Stimulated activated CD8-positive, alpha-beta memory T cell treated with anti-CD3 and anti-CD28 coated beads, Interleukin-15, amount 100 ng/mL, for 1 hour (primary cell): Measurements from ENCODE around the gene SCN5A.

ENCODE experiments used
- DNase-seq: peaks from one replicate; pipeline ENCODE4 v3.0.0-alpha.2; 2020; ENCODE audit warnings: low read depth

Gene SCN5A

DNA sequence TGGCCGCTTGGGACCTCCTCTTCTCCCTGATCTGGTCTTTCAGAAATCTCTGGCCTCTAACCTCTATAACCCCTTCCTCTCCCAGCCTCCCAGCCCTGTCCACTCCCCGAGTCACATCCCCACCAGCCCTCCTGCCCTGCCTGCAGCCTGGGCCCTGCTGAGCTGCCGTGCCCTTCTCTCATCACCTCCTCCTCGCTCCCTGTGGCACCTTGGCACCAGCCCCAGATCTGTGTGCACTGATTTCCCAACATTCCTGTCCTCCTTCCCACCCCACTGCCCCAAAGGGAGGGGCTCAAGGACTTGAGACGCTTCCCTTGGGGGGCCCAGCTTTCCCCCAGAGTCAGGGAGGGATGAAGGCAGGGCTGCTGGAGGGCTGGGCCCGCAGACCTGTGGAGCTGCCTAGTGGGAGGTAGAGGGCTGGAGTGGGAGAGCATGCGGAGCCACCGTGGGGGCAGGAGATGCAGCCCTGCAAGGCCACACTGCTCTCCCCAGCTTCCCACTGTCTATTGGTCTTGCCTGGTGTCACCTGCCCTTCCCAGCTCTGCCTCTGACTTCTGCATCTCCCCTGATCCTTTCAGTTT is 110.6 kb downstream of the SCN5A start:
- DNase-seq = no peak

DNA sequence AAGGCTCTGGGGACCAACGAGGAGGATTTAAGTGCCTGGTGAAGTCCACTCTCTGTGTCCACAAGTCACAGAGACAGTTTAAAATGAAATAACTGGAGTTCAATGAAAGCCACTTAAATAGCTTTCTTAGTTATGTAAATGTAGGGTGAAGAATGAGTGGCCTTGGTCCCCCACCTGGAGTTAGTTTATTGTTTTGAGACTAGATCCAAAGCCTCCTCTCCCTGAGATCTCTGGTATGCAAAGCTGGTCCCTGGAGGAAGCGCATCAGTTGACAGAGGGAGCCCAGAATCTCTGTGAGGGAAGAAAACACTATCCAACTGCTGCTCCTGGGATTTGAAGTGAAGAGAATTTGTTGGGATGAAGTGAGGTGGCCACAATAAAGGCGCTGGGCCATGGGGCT is 112.8 kb downstream of the SCN5A start:
- DNase-seq = no peak

DNA sequence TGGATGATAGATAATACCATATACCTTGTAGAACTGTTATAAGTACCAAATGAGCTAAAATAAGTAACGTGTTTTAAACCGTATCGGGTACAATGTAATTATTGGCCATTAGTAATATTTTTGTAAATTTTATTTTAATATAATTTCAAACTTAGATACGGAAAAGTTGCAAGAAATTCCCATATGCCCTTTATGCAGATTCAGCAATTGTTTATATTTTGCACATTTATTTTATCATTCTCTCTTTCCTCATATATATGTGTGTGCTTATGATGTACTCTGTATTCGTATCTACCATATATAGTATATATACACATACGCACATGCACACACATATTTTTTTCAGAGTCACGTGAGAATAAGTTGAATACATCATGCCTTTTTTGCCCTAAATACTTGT is 114.9 kb downstream of the SCN5A start:
- no peak for DNase-seq

DNA sequence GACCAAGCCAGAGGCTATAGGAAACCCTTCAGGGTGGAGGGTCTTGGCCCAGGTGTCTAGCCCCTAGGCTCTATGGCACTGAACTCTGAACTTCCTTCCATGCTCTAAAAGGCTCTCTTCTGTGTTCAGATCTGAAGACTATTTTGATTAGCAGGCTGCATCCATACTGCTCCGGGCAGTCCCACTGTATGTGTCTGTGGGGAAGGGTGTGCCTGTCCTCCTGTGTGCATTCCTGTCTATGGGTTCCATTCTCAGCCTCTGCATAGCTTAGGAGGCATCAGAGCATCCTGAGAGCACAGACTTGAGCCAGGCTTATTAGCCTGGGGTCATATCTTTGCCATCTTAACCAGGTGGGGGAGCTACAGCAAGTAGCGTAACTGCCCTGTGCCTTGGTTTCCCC is 115.3 kb downstream of the SCN5A start:
- no peak for DNase-seq

DNA sequence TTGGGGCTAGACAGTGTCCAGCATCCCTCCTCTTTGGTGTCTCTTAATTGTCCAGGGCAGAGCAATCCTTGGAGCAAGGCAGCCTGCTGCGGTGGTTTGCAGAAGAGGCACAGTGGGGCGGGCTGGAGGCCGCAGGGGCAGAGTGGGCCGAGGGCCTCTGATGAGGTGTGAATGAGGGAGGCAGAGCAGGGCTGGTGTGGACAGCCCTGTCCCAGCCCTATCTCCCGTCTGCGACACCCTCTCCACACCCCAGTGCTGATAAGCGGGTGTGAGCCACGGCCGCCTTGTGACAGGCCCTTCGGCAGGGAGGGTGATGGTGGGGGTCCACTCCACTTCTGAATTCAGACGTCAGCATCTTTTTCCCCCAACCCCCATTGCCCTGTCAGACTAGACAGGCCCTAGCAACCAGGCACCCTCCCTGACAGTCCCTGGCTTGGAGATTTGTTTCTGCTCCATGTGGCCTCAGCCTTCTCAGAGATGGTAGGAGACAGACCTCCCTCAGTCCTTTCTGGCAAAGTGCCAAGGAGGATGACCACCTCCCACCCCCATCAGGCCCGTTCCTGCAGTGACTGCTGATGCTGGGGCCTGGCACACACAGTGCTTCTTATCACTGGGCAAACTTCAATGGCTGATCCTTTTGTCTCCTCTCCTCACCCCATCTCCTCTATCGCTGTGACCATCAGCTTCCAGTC is 116.1 kb downstream of the SCN5A start:
- no peak for DNase-seq

DNA sequence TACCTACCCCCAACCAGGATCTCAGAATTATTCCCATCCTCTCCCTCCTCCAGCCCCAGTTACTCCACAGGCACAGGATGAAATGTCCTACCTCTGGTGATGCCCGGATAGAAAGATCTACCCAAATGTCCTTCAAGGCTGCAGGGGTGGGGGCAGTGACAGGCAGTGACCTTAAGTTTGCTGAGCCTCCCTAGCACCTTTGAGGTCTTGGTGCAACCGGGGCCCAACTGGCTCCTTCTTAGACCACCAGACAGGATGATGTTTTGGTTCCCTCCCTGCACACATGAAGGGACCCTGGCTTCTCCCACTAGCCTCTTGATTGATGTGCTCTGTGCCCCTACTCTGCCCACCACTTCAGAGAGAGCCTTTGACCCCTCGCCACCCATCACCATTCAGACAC is 117.0 kb downstream of the SCN5A start:
- DNase-seq = no peak

DNA sequence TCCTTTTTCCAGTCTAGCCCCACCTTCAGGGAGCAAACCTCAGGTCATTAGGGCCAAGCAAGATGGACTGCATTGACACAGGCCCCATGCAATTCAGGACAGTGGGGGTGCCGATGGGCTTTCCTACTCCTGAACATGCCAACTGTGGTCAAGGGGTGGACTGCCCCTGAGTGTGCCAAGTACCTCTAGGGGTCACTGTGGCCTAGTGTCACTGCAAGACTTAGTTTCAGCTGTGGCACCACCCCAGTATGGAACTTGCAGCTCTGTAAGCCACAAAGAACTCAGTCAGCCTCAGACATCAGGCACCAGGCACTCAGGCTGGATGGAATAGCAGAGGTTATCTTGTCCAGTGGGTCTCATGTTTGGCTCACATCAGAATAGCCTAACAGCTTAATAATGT is 121.0 kb downstream of the SCN5A start:
- DNase-seq = no peak

DNA sequence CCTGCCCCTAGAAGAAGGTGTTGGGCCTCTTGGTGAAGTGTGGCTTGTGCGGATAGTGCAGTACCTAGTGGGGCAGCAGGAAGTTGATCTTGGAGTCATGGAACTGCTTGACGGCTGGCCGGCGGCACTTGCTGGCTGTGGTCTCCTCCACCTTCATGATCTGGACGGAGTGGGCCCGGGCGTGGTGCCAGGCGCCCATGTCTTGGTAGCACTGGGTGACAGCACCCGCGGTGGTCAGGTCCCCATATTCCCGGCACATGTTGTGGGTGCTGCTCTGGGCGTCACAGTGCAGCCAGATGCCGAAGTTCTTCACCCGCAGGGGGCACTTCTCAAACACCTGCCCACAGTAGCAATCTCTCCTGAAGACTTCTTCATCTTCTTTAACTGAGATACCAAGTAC is 122.7 kb downstream of the SCN5A start:
- DNase-seq = no peak

DNA sequence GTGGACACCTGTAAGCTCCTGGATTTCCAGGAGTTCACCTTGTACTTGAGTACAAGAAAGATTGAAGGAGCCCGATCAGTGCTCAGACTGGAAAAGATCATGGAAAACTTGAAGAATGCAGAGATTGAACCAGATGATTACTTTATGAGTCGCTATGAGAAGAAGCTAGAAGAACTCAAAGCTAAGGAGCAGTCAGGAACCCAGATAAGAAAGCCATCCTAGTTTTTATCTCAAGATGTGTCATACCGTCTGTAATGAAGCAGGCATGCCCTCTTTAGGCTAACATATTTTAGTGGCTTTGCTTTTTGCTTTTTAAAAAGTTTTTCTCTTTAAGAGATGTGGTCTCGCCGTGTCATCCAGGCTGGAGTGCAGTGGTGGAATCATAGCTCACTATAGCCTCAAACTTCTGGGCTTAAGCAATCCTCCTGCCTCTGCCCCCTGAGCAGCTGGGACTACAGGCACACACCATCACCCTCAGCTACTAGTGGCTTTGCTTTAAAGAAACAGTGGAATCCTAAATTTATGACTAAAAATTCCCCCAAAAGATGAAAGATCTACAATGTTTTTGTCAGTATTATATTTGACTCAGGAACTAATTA is 125.2 kb downstream of the SCN5A start:
- DNase-seq = no peak

DNA sequence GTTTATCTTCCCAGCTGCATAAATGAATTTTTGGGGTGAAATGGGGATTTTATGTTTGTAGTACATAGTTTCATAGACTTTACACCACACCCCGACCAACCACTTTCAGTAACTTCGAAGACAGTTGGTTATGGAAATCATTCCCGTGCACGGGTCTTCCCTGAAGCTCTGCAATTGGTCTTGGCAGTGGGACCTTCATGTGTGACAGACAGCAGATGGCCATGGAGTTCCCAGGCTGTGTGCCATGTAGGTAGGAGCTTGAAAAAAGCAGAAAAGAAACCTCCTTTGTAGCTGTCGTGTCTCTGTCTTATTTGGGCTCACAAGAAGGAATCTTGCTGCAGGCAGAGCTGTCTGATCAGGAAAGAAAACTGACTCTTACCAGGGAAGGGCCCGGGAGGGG is 127.5 kb downstream of the SCN5A start:
- no peak for DNase-seq

DNA sequence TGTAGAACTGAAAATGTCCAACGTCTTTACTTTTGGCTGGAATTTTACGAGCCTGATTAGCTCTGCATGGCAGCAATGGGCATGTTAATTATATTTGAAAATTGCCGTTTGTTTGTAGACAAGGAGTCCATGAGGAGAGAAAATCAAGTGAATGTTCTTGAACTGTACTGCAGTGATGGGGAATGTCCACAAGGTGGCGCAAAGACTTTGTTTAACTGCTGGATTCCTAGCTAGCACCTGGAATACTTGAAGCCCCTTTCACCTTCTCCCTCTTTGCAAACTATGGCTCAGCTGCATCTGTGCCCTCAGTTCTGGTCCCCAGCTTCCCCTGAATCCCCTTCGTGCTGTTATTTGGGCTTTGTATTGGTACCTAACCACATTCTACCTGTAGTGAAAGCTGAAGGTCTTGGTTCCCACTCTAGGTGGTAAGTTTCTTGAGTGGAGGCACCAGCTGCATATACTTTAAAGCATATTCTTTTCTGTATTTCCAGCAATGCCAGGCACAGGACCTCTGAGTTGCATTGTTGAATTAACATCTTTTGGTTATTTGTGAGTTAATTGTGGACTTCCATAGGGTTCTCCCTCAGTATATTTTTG is 128.0 kb downstream of the SCN5A start:
- peak; percentile 46 for DNase-seq

DNA sequence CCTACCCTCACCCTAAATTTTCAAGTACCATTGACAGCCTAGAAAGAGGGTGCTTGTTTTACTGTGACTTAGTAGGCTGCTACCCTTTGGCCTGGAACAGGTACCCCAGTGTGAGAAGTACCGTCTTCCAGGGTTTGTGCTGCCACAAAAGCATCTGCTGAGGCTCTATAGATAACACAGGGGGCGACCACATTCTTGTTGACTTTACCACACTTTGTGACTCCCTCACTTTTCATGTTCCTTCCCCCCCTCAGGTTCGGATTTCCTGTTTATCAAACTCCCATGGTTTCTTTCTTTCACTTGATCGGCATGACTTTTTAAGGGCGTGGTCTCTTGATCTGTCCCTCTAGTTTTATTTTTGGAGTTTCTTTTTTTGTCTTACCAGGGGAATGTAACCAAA is 129.8 kb downstream of the SCN5A start:
- no peak for DNase-seq

DNA sequence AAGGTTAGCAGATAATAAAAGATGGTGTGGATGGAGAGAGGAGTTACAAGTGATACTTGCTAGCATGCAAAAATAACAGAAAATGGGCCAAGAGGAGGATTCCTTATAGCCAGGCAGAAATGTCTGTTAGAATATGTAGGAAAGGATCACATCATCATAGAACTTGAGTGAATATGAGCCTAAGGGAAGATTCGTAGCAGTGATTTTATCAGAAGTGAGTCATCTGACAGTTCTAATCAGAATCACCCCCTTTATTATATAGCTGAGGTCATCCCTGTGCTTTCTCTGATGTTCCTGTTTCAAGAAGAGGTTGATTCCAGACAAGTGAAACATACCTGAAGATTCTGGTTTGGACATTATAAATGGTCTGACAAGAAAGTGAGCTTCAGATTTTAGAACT is 130.5 kb downstream of the SCN5A start:
- no peak for DNase-seq

DNA sequence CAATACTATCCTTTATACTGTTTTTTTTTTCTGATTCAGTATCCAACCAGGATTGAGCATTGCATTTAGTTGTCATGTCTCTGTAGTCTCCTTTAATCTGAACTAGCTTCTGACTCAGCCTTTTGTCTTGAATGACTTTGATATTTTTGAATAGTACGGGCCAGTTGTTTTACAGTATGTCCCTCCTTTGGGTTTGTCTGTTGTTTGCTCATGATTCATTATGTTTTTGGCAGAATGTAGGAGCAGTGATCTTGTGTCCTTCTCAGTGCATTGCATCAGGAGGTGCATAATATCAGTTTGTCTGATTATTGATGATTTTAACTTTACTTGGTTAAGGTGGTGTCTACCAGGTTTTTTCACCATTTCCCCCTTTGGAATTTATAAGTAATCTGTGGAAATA is 132.8 kb downstream of the SCN5A start:
- DNase-seq = no peak

DNA sequence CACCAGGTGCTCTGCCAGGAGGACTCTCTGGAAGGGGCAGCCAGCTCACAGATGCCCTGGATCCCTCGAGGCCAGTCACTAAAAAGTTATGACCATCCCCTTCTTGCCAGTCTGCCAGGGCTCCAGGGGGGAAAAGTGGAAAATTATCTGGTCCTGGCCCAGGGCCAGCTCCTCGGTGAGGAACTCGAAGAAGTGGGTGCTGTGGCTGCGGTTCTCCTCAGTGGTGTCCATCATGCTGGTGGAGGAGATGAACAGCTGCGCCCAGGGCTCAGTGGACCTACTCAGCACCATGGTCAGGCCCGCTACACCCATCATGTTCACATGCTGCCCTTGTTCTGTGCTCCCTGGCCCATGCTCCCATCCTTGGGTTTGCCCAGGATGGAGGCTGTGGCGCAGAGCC is 134.1 kb downstream of the SCN5A start:
- no peak for DNase-seq

DNA sequence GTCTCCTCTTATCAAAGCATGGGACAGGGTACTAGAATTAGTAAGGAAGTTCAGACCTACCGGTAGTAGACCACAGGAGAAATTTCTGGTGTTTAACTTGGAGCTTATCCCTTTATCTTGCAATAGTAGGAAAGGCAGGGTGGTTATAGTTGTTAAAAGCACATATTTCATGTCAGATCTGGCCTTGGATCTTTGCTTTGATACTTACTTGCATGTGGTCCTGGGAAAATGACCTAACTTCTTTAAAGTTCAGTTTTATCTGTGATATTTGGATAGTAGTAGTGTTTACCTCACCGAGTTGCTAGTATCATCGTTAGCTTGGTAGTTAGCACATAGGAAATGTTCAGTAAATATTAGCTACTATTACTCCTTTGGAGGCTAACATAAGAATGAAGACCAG is 137.9 kb downstream of the SCN5A start:
- no peak for DNase-seq

DNA sequence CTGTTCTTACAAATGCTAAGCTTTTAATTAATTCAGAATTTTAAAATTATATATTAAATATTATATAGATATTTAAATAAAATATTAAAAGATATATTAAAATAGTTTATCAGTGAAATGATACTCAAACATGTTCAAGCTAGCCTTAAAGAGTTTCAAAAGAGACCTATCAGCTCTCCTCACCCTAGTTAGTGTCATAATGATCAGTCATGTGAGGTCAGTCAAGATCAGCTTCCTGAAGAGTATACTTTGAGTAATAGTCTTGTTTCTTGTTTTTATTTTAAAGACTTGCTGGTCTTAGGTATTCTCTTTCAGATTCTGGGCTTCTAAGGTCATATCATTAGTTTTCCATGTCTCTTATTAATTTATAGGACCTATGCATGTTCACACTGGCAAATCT is 138.9 kb downstream of the SCN5A start:
- no peak for DNase-seq

DNA sequence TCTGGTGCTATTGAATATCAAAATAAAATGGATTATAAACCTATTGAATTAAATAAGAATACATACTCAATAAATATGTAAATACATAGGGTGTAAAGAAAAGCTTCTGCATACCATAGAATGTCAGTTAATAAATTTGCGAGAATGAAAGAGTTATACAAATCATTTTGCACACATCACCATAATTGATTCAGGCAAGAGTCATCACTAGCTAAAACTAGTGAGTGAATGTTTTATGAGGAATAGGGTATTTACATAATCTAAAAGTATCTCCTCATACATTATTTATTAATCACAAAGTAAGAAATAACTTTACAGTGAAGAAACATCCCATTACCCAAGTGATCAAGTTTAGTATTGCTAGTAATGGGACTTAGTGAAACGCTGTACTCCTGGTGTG is 139.8 kb downstream of the SCN5A start:
- DNase-seq = no peak

DNA sequence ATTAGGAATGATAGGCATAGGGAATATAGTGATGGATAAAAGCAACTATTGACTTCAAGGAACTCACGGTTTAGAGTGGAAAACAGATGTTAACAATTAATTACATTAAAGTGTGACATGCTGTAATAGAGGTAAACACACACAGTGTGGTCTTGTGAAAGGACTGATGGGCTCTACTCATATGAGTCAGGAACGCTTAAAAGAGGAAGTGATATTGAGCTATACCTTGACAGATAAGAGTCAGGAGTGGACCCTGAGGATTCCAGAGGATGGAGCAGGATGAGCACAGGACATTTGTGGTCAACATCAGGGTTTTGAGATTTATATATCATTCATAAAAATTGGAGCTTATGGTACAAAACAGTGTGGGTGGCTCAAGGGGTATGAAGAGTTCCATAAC is 142.4 kb downstream of the SCN5A start:
- no peak for DNase-seq

DNA sequence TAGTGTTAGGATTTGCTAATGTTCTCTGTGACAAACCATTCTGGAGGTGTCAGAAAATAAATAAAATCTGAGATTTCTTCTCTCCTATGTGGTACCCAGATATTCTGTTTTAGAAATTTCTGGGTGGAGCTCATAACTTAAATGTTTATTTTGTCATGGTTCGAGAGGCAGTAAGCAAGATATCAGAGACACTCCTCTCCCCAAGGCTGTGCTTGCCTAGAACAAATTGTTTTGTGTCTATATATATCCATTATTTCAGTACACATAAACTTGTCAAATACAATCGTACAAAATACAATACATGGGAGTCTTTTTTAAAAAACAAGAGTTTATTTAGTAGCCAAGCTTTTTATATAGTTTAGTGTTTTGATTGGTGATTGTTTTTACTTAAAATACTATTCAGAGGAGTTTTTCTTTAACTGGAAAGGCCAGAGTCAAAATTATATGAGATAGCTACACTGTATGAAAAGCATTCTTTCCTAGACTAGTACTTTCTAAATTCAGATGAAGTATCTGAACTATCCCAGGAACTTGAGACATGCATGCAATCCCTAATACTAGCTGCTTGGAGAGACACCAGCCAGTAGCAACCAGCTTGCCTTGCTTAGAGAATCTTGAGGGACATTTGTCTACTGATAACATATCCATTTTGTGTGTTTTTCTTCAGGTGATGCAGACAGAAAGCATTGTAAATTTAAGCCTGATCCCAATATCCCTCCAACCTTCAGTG is 148.6 kb downstream of the SCN5A start:
- DNase-seq = no peak
